Stimulated activated naive CD8-positive, alpha-beta T cell treated with anti-CD3 and anti-CD28 coated beads, Interleukin-15, amount 100 ng/mL, for 72 hours (primary cell): ENCODE measurements around the gene CNOT6.
"Not testable (repeated sequence)": the region's sequence is repeated elsewhere in the genome, so short reads cannot be mapped to it uniquely, and the experiment has no call there.

Experiments
- ATAC-seq: fragments of 150-1000 bp; cut with Tn5 transposase; 2 replicates; pipeline ENCODE4 v1.10.0; 2021; ENCODE audit warnings: mild to moderate bottlenecking, moderate library complexity
- DNase-seq, 2 donors: peaks; one replicate each; pipeline ENCODE4 v3.0.0; 2021 to 2022
- H3K27ac Mint-ChIP-seq, 2 donors: one replicate each; pipeline ENCODE4 v1.8.0; 2022; ENCODE audit warnings: mild to moderate bottlenecking in 2 of 2, mixed read lengths in 2 of 2, moderate library complexity in 2 of 2
- H3K27me3 Mint-ChIP-seq: one replicate; pipeline ENCODE4 v1.8.0; 2022; ENCODE audit warnings: mixed read lengths
- H3K4me1 Mint-ChIP-seq: one replicate; pipeline ENCODE4 v1.8.0; 2022; ENCODE audit warnings: mild to moderate bottlenecking, mixed read lengths
- H3K4me3 Mint-ChIP-seq, 2 donors: one replicate each; pipeline ENCODE4 v1.8.0; 2022; ENCODE audit warnings: mild to moderate bottlenecking in 2 of 2, mixed read lengths in 2 of 2, moderate library complexity in 1 of 2
- H3K9me3 Mint-ChIP-seq, 2 donors: one replicate each; pipeline ENCODE4 v1.8.0; 2022; ENCODE audit warnings: mixed read lengths in 2 of 2

The CNOT6 gene

GRCh38 chr5:180494060-180494509 is at the start of gene CNOT6:
Gene CNOT6, plus strand, starts transcription at chr5:180494379. Its CDS starts 34,898 bp downstream, at chr5:180529277.
- H3K4me1 Mint-ChIP-seq = peaks cover 34% of the 10 kb centered on the region
- DNase-seq = peak; percentile 96
- no peaks in the 10 kb centered on the region for H3K9me3 Mint-ChIP-seq
- peak; percentile 95 for ATAC-seq
- no peaks in the 10 kb centered on the region for H3K27me3 Mint-ChIP-seq
- H3K27ac Mint-ChIP-seq = peak within 1 kb of the TSS; percentile 94
- H3K4me3 Mint-ChIP-seq = peak within 1 kb of the TSS; percentile 85 to 93

- no peaks in the 10 kb centered on the region for H3K4me1 Mint-ChIP-seq
- no peak overlapping the region for H3K4me3 Mint-ChIP-seq
Measured at GRCh38 chr5:180454752-180455151, 39.4 kb upstream of the CNOT6 start.

GRCh38 chr5:180455872-180456271 is 38.3 kb upstream of the CNOT6 start:
- Mint-ChIP-seq H3K27ac (no peak overlapping the region), H3K4me1 (no peaks in the 10 kb centered on the region)

More at GRCh38 chr5:180454752-180455151, 39.4 kb upstream of the CNOT6 start:
- H3K27ac Mint-ChIP-seq = no peak overlapping the region
- peaks cover 36% of the 10 kb centered on the region for H3K27me3 Mint-ChIP-seq
- ATAC-seq = no peak
- DNase-seq = no peak
- no peaks in the 10 kb centered on the region for H3K9me3 Mint-ChIP-seq

GRCh38 chr5:180456792-180457191 is 37.4 kb upstream of the CNOT6 start:
- Mint-ChIP-seq H3K27me3 (peaks cover 17% of the 10 kb centered on the region), H3K27ac (no peak overlapping the region), H3K9me3 (no peaks in the 10 kb centered on the region), H3K4me3 (no peak overlapping the region), H3K4me1 (no peaks in the 10 kb centered on the region)
- DNase-seq (no peak), ATAC-seq (no peak)

More at GRCh38 chr5:180455872-180456271, 38.3 kb upstream of the CNOT6 start:
- H3K9me3 Mint-ChIP-seq = no peaks in the 10 kb centered on the region
- H3K27me3 Mint-ChIP-seq = peaks cover 26% of the 10 kb centered on the region
- H3K4me3 Mint-ChIP-seq = no peak overlapping the region
- ATAC-seq (no peak), DNase-seq (no peak)

GRCh38 chr5:180458852-180459673 is 35.1 kb upstream of the CNOT6 start:
- not testable (repeated sequence) for H3K4me3 Mint-ChIP-seq, ATAC-seq, H3K27ac Mint-ChIP-seq, DNase-seq, H3K9me3 Mint-ChIP-seq, H3K27me3 Mint-ChIP-seq, H3K4me1 Mint-ChIP-seq

GRCh38 chr5:180459674-180460142 is 34.5 kb upstream of the CNOT6 start:
- H3K4me3 Mint-ChIP-seq, ATAC-seq, DNase-seq, H3K9me3 Mint-ChIP-seq, H3K27ac Mint-ChIP-seq, H3K4me1 Mint-ChIP-seq, H3K27me3 Mint-ChIP-seq: not testable (repeated sequence)

- no peak for ATAC-seq
- H3K27ac Mint-ChIP-seq = no peak overlapping the region
- no peak overlapping the region for H3K4me3 Mint-ChIP-seq
Measured at GRCh38 chr5:180460834-180461233, 33.3 kb upstream of the CNOT6 start.

GRCh38 chr5:180461303-180461702 is 32.9 kb upstream of the CNOT6 start:
- DNase-seq = no peak
- Mint-ChIP-seq H3K27ac (no peak overlapping the region), H3K4me3 (no peak overlapping the region), H3K27me3 (no peaks in the 10 kb centered on the region), H3K4me1 (no peaks in the 10 kb centered on the region), H3K9me3 (no peaks in the 10 kb centered on the region)
- ATAC-seq = no peak

More at GRCh38 chr5:180460834-180461233, 33.3 kb upstream of the CNOT6 start:
- Mint-ChIP-seq H3K27me3 (no peaks in the 10 kb centered on the region), H3K9me3 (no peaks in the 10 kb centered on the region), H3K4me1 (no peaks in the 10 kb centered on the region)
- DNase-seq = no peak

GRCh38 chr5:180463216-180463900 is 30.8 kb upstream of the CNOT6 start:
- DNase-seq = no peak
- H3K4me1 Mint-ChIP-seq = no peaks in the 10 kb centered on the region
- H3K9me3 Mint-ChIP-seq = no peaks in the 10 kb centered on the region
- H3K27ac Mint-ChIP-seq = no peak overlapping the region
- no peak overlapping the region for H3K4me3 Mint-ChIP-seq
- no peak for ATAC-seq
- no peaks in the 10 kb centered on the region for H3K27me3 Mint-ChIP-seq

- no peaks in the 10 kb centered on the region for H3K27me3 Mint-ChIP-seq
- H3K27ac Mint-ChIP-seq = peak overlapping the region in 1 of 2 donors; percentile 37
- H3K4me3 Mint-ChIP-seq = no peak overlapping the region
- ATAC-seq (no peak), DNase-seq (no peak)
- no peaks in the 10 kb centered on the region for H3K9me3 Mint-ChIP-seq
- no peaks in the 10 kb centered on the region for H3K4me1 Mint-ChIP-seq
Measured at GRCh38 chr5:180463916-180464602, 30.1 kb upstream of the CNOT6 start.

GRCh38 chr5:180464603-180464970 is 29.6 kb upstream of the CNOT6 start:
- no peaks in the 10 kb centered on the region for H3K4me1 Mint-ChIP-seq
- ATAC-seq = no peak

GRCh38 chr5:180465052-180465451 is 29.1 kb upstream of the CNOT6 start:
- not testable (repeated sequence) for H3K27ac Mint-ChIP-seq, DNase-seq, H3K27me3 Mint-ChIP-seq, H3K4me3 Mint-ChIP-seq, H3K9me3 Mint-ChIP-seq, ATAC-seq, H3K4me1 Mint-ChIP-seq

More at GRCh38 chr5:180464603-180464970, 29.6 kb upstream of the CNOT6 start:
- no peaks in the 10 kb centered on the region for H3K9me3 Mint-ChIP-seq
- H3K27ac Mint-ChIP-seq = no peak overlapping the region
- H3K27me3 Mint-ChIP-seq = no peaks in the 10 kb centered on the region
- DNase-seq = no peak
- no peak overlapping the region for H3K4me3 Mint-ChIP-seq

GRCh38 chr5:180466316-180466715 is 27.9 kb upstream of the CNOT6 start:
- Mint-ChIP-seq H3K27ac (no peak overlapping the region), H3K9me3 (no peaks in the 10 kb centered on the region), H3K27me3 (no peaks in the 10 kb centered on the region), H3K4me3 (no peak overlapping the region), H3K4me1 (no peaks in the 10 kb centered on the region)
- DNase-seq (no peak), ATAC-seq (no peak)

GRCh38 chr5:180467028-180467975 is 26.9 kb upstream of the CNOT6 start:
- Mint-ChIP-seq H3K9me3 (no peaks in the 10 kb centered on the region), H3K4me3 (no peak overlapping the region), H3K27ac (no peak overlapping the region), H3K27me3 (no peaks in the 10 kb centered on the region), H3K4me1 (no peaks in the 10 kb centered on the region)
- ATAC-seq (no peak), DNase-seq (no peak)
